ENCODE data around the gene ECI1.

ECI1 gene

DNA sequence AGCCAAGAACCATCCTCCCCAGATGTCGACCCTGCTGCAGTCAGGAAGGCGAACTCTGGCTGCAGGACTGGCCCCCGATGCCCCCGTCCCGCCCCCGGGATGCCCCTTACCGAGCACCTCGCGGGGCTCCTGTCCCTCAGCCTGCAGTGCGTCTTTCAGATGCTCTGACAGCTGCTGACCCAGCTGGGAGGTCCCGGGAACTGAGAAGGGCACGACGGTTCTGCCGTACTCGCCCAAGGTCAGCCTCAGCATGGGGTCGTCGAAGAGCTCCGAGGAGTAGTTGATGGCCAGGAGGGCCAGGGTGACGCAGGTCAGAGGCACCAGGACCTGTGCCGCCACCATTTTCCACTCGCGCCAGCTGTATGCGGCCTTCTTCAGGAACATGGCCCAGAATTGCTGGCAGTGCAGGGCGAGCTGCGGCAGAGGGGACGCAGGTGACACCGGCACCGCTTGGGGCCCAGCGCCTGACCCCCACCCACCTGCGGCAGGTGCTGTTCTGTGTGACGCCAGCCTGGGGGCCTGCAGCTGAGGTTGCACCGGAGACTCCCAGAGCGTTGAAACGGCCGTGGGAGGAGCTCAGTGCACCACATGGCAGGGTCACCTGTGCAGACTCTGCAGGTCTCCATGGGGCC, 36.6 kb upstream of the ECI1 start:
- Histone ChIP-seq H3K27me3 (ENCODE audit: control insufficient read depth, insufficient read depth, low read length) (no peaks in the 10 kb centered on the region), H3K36me3 (ENCODE audit: control insufficient read depth, low read depth, low read length) (no peaks in the 10 kb centered on the region), H3K4me1 (ENCODE audit: control insufficient read depth, low read depth, low read length) (no peaks in the 10 kb centered on the region), H3K27ac (ENCODE audit: low read length) (no peak overlapping the region), H3K9me3 (ENCODE audit: control insufficient read depth, low read depth, low read length) (no peaks in the 10 kb centered on the region), H3K4me3 (ENCODE audit: low read length) (no peak overlapping the region), H3K9ac (ENCODE audit: low read length) (no peak overlapping the region)

DNA sequence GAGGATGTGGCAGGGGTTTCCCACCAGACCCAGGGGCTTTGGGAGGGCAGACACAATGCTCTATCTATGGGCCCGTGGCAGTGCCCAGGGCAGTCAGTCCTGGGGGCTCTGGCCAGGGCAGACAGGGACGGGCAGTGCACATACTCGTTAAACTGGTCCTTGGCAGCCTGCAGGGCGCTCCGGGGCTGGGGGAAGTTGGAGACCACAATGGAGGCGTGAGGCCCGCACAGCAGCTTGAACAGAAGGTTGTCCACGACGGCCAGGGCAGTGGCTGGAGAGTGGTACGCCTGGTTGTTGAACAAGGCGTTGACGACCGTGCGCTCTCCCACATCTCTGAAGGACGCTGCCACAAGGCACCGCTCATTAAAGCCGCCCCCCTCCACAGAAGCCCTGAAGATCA, 35.2 kb upstream of the ECI1 start:
- no peaks in the 10 kb centered on the region for H3K27me3 ChIP-seq (ENCODE audit: control insufficient read depth, insufficient read depth, low read length)
- no peaks in the 10 kb centered on the region for H3K36me3 ChIP-seq (ENCODE audit: control insufficient read depth, low read depth, low read length)

DNA sequence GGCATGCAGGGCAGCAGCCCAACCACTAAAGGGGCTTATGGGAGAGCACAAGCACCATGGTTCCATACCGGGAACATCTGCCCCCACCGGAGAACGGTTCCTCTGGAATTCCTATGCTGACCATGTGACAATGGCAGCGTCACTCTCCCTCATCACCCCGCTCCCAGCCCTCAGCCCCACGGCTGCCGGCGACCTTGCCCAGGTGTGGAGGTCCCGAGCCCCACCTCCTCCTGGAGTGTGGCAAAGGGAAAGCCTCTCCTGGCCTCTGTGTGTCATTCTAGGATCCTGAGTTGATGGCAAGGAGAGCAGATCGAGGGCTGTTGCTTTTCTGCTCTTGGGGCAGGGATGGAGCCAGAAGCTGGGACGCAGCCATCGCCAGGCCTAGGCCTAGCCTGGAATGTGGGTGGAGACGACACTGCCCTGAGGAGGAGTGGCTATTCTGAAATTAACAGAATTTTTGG, 34.4 kb upstream of the ECI1 start:
- no peak overlapping the region for H3K27ac ChIP-seq (ENCODE audit: low read length)

More for the DNA sequence above, 35.2 kb upstream of the ECI1 start:
- Histone ChIP-seq H3K9ac (ENCODE audit: low read length) (no peak overlapping the region), H3K4me1 (ENCODE audit: control insufficient read depth, low read depth, low read length) (no peaks in the 10 kb centered on the region), H3K9me3 (ENCODE audit: control insufficient read depth, low read depth, low read length) (no peaks in the 10 kb centered on the region), H3K27ac (ENCODE audit: low read length) (no peak overlapping the region), H3K4me3 (ENCODE audit: low read length) (no peak overlapping the region)

DNA sequence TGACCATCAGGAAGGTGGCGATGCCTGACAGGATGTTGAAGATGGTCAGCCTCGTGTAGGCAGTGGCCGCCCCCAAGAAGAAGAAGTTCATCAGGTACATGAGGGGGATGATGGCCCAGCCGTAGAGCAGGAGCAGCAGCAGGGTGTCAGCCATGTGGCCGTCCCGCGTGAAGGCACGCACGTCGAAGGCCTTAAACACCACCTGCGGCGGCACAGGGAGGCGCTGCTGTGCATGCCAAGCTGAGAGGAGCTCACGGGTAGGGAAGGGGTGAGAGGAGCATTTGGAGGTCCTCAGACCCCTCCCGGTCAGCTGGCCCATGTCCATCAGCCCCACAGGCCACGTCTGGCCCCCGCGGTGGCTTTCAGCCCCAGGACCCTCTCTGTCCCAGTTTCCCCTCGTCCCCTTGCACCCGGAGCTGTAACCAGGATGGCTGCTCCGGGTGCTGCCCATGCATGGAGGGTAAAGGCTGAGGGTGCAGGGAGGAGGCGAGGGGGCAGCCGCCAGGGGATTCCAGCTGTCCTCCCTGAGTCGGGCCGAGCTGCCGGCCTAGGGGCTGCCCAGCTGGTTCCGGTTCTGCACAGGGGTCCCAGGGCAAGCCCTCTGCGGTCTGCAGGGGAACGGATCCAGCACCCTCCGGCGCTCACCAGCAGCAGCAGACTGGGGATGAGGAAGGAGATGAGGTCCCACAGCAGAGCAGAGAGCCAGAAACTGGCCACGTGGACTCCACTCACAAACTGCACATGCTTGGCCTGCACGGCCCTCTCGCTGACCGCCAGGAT, 33.6 kb upstream of the ECI1 start:
- Histone ChIP-seq H3K4me3 (ENCODE audit: low read length) (no peak overlapping the region), H3K9ac (ENCODE audit: low read length) (no peak overlapping the region), H3K27me3 (ENCODE audit: control insufficient read depth, insufficient read depth, low read length) (no peaks in the 10 kb centered on the region), H3K4me1 (ENCODE audit: control insufficient read depth, low read depth, low read length) (no peaks in the 10 kb centered on the region), H3K27ac (ENCODE audit: low read length) (no peak overlapping the region), H3K36me3 (ENCODE audit: control insufficient read depth, low read depth, low read length) (no peaks in the 10 kb centered on the region), H3K9me3 (ENCODE audit: control insufficient read depth, low read depth, low read length) (no peaks in the 10 kb centered on the region)

More for the DNA sequence above, 34.4 kb upstream of the ECI1 start:
- H3K9ac ChIP-seq (ENCODE audit: low read length), result no peak overlapping the region
- no peak overlapping the region for H3K4me3 ChIP-seq (ENCODE audit: low read length)
- H3K36me3 ChIP-seq (ENCODE audit: control insufficient read depth, low read depth, low read length), result no peaks in the 10 kb centered on the region
- no peaks in the 10 kb centered on the region for H3K4me1 ChIP-seq (ENCODE audit: control insufficient read depth, low read depth, low read length)
- H3K27me3 ChIP-seq (ENCODE audit: control insufficient read depth, insufficient read depth, low read length), result no peaks in the 10 kb centered on the region
- H3K9me3 ChIP-seq (ENCODE audit: control insufficient read depth, low read depth, low read length), result no peaks in the 10 kb centered on the region

DNA sequence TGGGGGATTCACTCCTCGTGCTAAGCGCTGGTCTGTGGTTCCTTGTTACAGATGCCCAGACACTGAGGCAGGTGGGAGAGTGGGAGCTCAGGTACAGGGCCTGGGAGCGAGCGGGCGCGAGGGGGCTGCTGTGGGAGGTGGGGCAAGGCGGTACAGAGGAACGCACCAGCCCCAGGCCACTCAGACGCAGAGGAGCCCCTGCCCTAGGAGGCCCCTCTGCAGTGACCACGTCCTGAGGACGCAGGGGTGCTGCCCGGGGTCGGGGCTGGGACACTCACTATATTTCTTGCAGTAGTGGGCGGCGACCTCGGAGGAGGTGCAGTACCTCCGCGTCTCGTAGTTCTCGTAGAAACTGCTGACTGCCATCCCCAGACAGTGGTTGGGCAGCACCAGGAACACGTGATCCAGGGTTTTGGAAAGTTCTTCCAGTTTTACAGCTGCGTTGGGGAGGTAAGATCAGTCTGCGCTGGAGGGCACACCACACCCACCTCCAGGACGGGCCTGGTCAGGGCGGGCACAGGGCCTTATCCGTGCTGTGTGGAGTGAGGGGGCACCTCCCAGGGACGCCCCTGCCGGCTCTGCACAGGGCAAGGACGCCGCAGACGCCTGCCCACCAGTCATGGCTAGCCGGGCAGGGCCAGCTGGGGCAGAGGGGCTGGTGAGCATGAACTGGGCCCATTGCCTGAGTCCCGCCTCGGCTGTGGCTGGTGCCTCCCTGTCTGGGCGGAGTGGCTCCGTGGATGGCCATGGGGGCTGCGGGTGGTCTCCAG, 32.8 kb upstream of the ECI1 start:
- no peaks in the 10 kb centered on the region for H3K27me3 ChIP-seq (ENCODE audit: control insufficient read depth, insufficient read depth, low read length)
- no peak overlapping the region for H3K27ac ChIP-seq (ENCODE audit: low read length)
- no peak overlapping the region for H3K9ac ChIP-seq (ENCODE audit: low read length)
- no peak overlapping the region for H3K4me3 ChIP-seq (ENCODE audit: low read length)
- no peaks in the 10 kb centered on the region for H3K36me3 ChIP-seq (ENCODE audit: control insufficient read depth, low read depth, low read length)
- no peaks in the 10 kb centered on the region for H3K4me1 ChIP-seq (ENCODE audit: control insufficient read depth, low read depth, low read length)
- no peaks in the 10 kb centered on the region for H3K9me3 ChIP-seq (ENCODE audit: control insufficient read depth, low read depth, low read length)

DNA sequence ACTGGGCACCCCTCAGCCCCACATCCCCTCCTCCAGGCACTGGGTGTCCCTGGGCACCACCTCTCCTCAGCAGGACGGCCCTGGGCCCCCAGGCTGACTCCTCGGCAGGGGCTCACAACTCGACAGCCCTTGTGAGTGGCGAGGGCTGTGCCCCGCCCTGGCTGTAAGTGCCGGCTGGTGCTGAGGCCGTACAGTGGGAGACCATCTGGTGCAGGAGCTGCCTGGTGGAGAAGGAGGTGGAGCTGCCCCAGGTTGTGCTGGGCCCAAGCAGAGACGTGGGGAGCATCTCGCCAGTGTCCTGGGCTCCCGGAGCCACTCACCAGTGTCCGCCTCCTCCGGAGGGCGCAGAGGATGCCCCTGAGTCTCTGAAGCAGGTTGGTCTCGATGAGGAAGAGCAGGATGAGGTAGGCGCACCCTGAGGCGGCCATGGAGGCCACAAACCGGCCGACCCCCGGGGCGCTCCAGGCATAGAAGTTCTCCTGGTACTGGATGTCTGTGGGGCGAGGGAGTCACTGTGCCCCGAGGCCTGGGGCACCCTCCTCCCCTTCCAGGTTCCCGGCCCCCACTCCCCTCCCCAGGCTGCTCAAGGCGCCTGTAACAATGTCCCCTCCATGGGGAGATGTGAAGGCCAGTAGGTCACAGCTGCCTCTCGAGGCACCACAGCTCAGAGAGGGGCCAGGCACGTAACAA, 31.6 kb upstream of the ECI1 start:
- H3K9me3 ChIP-seq (ENCODE audit: control insufficient read depth, low read depth, low read length), result no peaks in the 10 kb centered on the region
- H3K27me3 ChIP-seq (ENCODE audit: control insufficient read depth, insufficient read depth, low read length), result no peaks in the 10 kb centered on the region
- no peaks in the 10 kb centered on the region for H3K36me3 ChIP-seq (ENCODE audit: control insufficient read depth, low read depth, low read length)
- H3K9ac ChIP-seq (ENCODE audit: low read length), result no peak overlapping the region
- H3K4me3 ChIP-seq (ENCODE audit: low read length), result no peak overlapping the region
- H3K4me1 ChIP-seq (ENCODE audit: control insufficient read depth, low read depth, low read length), result no peaks in the 10 kb centered on the region
- no peak overlapping the region for H3K27ac ChIP-seq (ENCODE audit: low read length)

DNA sequence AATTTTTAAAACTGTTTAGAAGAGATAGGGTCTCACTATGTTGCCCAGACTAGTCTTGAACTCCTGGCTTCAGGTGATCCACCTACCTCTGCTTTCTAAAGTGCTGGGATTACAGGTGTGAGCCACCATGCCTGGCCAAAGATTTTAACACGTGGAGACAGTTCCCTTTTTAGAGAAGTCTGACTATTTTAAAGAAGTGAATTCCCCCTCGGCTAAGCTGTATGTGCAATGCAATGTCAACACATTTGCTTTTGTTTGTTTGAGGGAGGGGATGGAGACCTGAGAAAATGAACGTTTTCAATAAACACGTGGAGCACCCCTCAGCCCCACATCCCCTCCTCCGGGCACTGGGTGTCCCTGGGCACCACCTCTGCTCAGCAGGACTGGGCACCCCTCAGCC, 30.9 kb upstream of the ECI1 start:
- Histone ChIP-seq H3K4me3 (ENCODE audit: low read length) (no peak overlapping the region), H3K4me1 (ENCODE audit: control insufficient read depth, low read depth, low read length) (no peaks in the 10 kb centered on the region), H3K36me3 (ENCODE audit: control insufficient read depth, low read depth, low read length) (no peaks in the 10 kb centered on the region), H3K9ac (ENCODE audit: low read length) (no peak overlapping the region), H3K27ac (ENCODE audit: low read length) (no peak overlapping the region), H3K27me3 (ENCODE audit: control insufficient read depth, insufficient read depth, low read length) (no peaks in the 10 kb centered on the region), H3K9me3 (ENCODE audit: control insufficient read depth, low read depth, low read length) (no peaks in the 10 kb centered on the region)

DNA sequence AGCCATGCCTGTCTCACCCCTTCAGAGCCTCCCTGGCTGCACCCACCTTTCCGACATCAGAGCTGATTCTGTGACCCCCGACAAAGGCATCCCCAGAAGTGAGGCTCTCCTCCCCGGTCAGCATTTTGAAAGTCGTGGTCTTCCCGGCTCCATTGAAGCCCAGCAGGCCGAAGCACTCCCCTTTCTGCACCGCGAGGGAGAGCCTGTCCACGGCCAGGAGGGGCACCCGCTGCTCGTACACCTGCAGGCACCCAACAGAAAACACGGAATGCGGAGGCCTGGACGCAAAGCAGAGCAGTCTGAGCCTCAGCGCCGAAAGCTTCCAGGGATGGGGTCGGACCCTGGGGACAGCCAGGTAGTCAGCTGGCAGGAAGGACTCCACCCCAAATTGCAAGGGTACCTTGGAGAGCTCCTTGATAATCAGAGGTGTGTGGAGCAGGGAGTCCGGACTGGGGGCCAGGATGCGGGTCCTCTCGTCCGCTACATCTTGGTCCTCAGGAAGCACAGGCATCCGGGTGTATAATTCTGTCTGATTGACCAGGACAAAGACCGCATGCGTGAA, 29.7 kb upstream of the ECI1 start:
- Histone ChIP-seq H3K9me3 (ENCODE audit: control insufficient read depth, low read depth, low read length) (no peaks in the 10 kb centered on the region), H3K27me3 (ENCODE audit: control insufficient read depth, insufficient read depth, low read length) (no peaks in the 10 kb centered on the region), H3K36me3 (ENCODE audit: control insufficient read depth, low read depth, low read length) (no peaks in the 10 kb centered on the region), H3K9ac (ENCODE audit: low read length) (no peak overlapping the region), H3K4me1 (ENCODE audit: control insufficient read depth, low read depth, low read length) (no peaks in the 10 kb centered on the region), H3K4me3 (ENCODE audit: low read length) (no peak overlapping the region), H3K27ac (ENCODE audit: low read length) (no peak overlapping the region)

DNA sequence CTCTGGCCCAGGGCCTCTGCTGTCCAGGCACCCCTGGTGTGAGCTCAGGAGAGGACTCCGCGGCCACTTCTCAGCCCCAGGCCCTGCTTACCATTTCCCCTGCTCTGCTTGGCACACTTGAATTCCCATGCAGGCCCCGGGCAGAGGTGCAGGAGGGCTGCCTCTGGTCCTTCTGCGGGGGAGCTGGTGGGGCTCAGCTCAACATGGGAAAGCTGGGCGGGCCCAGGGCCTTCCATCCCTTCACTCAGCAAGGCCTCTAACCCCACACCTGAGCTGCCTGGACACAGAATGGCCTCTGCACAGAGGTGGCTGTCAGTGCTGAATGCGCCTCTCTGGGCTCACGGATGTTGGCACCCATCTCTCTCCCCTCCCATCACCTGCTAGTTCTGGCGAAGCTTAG, 29.1 kb upstream of the ECI1 start:
- Histone ChIP-seq H3K9me3 (ENCODE audit: control insufficient read depth, low read depth, low read length) (no peaks in the 10 kb centered on the region), H3K36me3 (ENCODE audit: control insufficient read depth, low read depth, low read length) (no peaks in the 10 kb centered on the region), H3K4me3 (ENCODE audit: low read length) (no peak overlapping the region), H3K27me3 (ENCODE audit: control insufficient read depth, insufficient read depth, low read length) (no peaks in the 10 kb centered on the region), H3K9ac (ENCODE audit: low read length) (no peak overlapping the region), H3K27ac (ENCODE audit: low read length) (no peak overlapping the region), H3K4me1 (ENCODE audit: control insufficient read depth, low read depth, low read length) (no peaks in the 10 kb centered on the region)

DNA sequence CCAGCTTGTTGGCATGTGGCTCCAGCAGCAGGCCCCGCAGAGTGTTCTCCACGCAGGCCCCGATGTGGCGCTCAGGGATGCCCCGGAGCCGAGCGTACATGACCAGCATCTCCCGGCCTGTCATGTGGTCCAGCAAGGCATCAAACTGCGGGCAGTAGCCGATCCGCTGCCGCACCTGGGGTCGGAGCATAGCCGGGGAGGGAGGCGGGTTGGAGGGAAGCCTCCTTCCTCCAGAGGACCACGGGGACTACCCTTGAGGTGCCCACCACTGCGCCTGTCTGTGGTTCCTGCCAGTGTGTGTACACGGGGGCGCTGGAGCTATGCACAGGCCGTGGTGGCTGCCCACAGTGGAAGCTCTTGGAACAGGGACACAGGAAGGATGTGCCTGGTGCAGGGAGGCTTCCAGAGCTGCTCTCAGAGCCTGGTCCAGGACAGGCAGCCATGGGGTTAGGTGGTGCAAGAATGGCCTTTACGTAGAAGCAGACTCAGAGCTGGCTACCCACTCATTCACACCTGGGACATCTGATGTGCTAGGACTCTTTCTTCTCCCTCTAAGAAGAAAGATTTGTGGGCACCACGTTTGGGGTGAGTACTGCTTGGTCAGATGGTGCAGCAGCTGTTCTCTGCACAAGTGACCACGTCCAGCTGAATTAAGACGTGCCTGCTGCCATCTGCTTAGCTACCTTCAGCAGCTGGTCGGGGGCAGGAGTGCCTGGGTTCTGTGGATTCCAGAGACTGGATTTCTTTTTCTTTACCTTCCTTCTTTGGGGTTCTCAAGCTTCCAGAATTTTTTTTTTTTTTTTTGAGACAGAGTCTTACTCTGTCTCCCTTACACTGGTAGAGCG, 27.8 kb upstream of the ECI1 start:
- Histone ChIP-seq H3K4me3 (ENCODE audit: low read length) (no peak overlapping the region), H3K4me1 (ENCODE audit: control insufficient read depth, low read depth, low read length) (no peaks in the 10 kb centered on the region), H3K9ac (ENCODE audit: low read length) (no peak overlapping the region), H3K27me3 (ENCODE audit: control insufficient read depth, insufficient read depth, low read length) (no peaks in the 10 kb centered on the region), H3K36me3 (ENCODE audit: control insufficient read depth, low read depth, low read length) (no peaks in the 10 kb centered on the region), H3K9me3 (ENCODE audit: control insufficient read depth, low read depth, low read length) (no peaks in the 10 kb centered on the region), H3K27ac (ENCODE audit: low read length) (no peak overlapping the region)
